Stimulated activated CD4-positive, alpha-beta T cell treated with anti-CD3 and anti-CD28 coated beads, TNF-alpha, amount 100 ng/mL, for 1 hour (primary cell): Measurements from ENCODE around the gene MON2.
"Not testable (repeated sequence)": the region's sequence is repeated elsewhere in the genome, so short reads cannot be mapped to it uniquely, and the experiment has no call there.

Experiments used
- DNase-seq, 3 donors: peaks; one replicate each; pipeline ENCODE4 v3.0.0-alpha.2; 2020; ENCODE audit warnings: low read depth in 3 of 3, low spot score in 1 of 3

The MON2 gene

DNA sequence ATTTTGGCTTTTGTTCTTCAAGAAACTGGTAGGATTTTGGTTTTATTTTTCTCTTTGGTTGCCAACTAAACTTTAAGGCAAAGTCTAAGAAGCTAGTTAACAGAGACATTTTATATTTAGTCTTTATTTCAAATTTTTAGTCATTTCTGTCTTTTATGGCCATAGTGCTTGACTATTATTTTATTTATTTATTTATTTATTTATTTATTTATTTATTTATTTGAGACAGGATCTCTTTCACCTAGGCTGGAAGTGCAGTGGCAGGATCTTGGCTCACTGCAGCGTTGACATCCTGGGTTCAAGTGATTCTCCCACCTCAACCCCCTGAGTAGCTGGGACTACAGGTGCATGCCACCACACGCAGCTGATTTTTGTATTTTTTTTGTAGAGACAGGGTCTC, 3.1 kb downstream of the MON2 start:
- DNase-seq, result no peak

DNA sequence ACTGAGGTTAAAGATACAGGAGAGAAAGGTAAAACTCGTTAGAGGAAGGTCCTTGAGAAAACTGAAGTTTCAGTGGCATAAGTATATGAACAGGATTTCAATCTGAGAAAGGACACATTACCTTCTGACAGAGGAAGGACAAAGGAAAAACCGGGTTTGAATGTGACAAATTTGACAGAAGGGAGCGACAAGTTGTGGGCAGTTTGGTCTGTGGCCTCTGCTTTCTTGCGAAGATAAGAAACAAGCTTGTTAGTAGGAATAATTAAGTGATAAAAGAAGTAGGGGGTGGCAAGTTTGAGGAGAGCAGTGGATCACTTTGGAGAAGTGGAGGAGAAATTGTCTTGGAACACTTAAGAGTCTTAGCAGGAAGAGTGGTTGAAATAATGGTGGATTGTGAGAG, 5.1 kb downstream of the MON2 start:
- no peak for DNase-seq

DNA sequence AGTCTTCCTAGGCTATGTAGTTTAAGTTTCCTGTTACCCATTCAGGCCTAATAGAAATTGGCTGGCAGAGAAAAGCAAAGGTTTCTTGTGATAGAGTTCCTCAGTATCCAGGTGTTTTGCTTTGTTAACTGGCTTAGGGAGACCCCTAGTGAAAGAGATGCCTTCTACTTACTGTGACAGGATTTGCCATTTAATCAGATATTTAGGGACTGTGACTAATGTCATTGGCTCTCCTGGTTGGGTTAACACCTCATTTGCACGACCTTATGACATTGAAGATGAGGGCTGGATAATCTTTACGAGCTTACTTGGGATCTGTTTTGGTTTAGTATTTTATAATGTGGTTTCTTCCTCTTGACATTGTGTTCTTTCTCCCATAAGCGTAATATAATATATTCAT, 5.8 kb downstream of the MON2 start:
- DNase-seq, result no peak

- DNase-seq, result no peak
These were observed 15.4 kb downstream of the MON2 start for GRCh38 chr12:62481843-62482540.

DNA sequence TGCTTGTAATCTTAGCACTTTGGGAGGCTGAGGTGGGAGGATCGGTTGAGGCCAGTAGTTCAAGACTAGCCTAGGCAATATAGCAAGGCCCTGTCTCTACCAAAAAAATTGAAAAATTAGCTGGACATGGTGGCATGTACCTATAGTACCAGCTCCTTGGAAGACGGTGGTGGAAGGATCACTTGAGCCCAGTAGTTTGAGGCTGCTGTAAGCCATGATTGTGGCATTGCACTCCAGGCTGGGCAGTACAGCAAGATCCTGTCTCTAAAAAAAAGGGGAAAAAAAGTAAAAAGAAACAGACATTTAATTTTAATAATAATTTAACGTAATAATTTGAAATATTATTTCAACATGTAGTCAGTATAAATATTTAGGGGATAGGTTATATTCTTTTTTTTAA, 16.1 kb downstream of the MON2 start:
- no peak for DNase-seq

- DNase-seq, result no peak
These were observed 17.6 kb downstream of the MON2 start for GRCh38 chr12:62484233-62484632.

- no peak for DNase-seq
These were observed 39.2 kb downstream of the MON2 start for GRCh38 chr12:62505786-62506185.

DNA sequence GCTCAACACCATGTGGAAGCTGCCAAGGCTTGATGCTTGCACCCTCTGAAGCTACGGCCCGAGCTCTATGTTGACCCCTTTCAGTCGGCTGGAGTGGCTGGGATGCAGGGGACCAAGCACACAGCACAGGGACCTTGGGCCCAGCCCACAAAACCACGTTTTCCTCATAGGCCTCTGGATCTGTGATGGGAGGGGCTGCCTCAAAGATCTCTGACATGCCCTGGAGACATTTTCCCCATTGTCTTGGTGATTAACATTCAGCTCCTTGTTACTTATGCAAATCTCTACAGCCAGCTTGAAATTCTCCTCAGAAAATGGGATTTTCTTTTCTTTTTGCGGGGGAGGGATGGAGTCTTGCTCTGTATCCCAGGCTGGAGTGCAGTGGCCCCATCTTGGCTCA, 46.3 kb downstream of the MON2 start:
- DNase-seq, result no peak

DNA sequence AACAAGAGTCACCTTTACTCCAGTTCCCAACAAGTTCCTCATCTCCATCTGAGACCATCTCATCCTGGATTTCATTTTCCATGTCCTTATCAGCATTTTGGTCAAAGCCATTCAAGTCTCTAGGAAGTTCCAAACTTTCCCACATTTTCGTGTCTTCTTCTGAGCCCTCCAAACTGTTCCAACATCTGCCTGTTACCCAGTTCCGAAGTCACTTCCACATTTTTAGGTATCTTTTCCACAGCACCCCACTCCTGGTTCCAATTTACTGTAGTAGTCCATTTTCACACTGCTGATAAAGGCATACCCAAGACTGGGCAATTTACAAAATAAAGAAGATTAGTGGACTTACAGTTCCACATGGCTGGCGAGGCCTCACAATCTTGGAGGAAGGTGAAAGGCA, 47.5 kb downstream of the MON2 start:
- not testable (repeated sequence) for DNase-seq

DNA sequence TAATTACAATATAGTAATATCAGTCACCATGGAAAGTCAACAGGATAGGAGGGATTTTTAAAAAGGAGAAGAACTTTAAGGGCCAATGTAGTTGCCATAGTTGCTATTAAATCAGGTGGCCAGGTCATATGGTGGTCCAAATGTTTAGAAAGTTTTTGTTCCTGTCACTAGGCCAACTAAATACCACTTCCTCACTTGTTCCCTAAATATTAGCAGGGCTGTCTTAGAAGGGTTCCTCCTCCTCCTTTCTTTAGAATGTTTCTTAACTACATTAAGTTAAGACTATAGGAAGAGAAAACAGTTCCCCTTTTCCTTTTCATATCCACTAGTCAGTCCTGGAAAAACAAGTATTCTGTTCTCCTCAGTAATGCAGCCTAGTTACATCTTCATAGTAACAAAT, 50.3 kb downstream of the MON2 start:
- no peak for DNase-seq

DNA sequence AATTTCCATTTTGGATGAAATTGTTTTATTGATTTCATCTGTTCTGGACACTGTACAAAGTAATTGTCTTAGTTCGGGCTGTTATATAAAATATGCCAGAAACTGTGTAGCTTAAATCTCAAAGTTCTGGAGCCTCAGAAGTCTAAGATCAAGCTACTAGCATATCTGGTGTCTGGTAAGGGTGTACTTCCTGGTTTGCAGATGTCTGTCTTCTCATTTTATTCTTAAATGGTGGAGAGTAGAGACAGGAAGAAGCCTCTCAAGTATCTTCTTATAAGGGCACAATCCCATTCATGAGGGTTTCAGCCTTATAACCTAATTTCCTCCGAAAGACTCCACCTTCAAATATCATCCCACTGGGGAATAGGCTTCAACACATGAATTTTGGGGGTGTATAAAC, 51.3 kb downstream of the MON2 start:
- DNase-seq, result no peak

DNA sequence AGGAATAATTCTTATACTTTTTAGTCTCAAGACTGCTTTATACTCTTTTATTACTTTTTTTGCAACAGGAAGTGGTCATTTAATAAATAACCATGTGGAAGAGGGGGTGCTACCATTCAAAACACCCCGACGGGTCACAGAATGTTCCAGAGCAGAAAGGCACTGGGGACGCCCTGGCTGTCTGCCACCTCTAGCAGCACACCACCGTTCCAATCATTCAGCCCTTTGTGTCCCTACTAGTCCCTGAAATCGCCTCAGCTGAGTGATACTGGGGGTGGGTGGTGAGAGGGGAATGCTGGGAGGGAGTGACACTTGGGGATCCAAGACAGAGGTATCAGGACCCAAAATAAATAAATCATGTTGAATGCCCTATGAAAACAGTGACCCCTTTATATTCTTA, 52.4 kb downstream of the MON2 start:
- no peak for DNase-seq

DNA sequence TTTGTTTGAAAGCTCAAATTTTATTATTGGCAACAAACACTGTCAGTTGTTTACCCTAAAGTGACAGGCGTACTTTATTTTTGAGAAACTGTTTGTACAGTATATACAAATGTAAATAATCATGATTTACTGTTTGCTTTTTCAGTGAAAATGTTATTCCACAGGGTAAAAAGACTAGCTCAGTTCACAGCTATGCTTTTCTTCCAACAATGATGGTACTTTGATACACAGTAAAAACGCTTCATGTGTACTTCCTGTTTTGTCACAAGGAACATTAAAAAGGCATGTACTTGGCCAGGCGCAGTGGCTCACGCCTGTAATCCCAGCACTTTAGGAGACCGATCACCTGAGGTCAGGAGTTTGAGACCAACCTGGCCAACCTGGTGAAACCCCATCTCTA, 53.7 kb downstream of the MON2 start:
- no peak for DNase-seq

DNA sequence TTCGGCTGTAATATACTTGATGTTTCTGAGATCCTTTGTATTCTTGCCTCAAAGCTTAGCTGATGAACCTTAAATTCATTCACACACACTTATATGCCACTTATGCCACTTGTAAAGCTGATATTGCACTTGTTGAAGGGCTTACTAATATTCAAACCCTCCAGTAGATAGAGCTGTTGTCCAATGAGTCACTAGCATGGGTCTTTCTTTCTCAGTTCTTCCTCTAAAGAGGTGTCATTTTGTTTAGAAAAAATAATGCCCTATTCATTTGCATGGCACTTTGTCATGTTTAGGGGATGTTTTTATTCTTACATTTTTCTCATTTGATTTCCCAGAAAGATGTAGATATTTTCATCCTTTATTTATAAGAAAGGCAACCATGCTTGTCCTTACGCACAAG, 56.4 kb downstream of the MON2 start:
- DNase-seq, result no peak

DNA sequence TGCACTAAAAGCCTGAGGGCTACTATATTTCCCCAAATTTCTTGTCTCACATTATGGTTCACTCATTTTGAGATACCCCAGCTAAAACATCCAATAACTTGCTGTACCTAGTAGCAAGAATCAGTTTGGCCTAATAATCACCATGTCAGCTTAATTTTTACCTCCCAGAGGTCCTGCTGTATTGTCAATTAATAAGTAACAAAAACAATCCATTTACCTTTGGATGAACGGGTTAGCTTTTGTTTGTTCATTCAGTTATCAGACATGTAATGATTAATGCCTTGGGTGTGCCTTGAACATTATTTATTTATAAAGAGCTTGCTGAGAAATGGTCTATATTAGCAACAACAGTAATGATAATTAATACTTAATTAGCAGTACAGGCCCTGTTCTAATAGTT, 57.0 kb downstream of the MON2 start:
- DNase-seq, result no peak

DNA sequence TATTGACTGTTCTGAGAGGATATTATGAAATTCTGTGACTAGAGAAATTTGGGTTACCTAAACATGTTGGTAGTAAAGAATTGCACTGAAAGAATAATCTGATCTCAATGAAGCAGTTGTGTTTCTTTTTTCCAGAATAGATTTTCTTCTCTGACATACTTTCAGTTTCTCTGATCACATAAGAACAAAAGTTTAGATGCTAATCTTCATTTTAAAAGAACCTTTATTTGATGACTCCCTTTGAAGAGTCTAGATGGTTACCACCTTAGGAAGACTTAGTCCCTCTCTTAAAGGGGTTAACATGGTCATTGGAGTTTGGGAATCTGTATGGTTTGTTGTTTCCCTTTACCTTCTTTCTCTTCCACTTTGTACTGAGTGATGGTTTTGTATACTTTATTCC, 58.6 kb downstream of the MON2 start:
- no peak for DNase-seq

DNA sequence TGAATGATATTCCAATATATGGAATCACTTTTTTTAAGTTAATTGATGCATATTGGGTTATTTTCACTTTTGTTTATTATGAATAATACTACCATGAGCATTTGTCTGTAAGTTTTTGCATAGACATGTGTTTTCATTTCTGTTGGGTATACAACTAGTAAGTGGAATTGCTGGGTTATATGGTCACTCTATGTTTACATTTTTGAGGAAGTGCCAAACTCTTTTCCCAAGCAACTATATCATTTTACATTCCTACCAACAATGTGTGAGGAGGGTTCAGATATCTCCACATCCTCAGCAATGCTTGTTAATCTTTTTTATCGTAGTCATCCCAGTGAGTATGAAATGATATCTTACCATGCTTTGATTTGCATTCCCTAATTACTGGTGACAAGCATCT, 64.0 kb downstream of the MON2 start:
- DNase-seq, result no peak

GRCh38 chr12:62532333-62532732, 65.7 kb downstream of the MON2 start:
- no peak for DNase-seq

- no peak for DNase-seq
These were observed 66.6 kb downstream of the MON2 start for GRCh38 chr12:62533087-62533754.

DNA sequence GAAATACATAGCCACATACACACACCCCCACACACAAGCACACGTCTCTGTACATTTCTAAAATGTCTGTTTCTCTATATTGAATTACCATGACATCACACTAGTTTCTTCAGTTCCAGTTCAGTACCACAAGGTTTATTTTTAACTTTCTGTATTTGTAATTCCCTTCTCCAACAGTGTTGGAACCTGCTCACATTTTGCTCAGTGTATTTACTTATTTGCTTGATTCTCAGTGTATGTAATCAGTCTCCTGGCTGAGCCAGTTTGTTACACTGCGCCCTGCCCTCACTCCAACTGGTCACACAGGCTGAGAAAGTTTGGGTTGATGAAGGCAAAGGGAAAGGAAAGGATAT, 67.1 kb downstream of the MON2 start:
- DNase-seq, result no peak

GRCh38 chr12:62536546-62536945, 69.9 kb downstream of the MON2 start:
- no peak for DNase-seq

DNA sequence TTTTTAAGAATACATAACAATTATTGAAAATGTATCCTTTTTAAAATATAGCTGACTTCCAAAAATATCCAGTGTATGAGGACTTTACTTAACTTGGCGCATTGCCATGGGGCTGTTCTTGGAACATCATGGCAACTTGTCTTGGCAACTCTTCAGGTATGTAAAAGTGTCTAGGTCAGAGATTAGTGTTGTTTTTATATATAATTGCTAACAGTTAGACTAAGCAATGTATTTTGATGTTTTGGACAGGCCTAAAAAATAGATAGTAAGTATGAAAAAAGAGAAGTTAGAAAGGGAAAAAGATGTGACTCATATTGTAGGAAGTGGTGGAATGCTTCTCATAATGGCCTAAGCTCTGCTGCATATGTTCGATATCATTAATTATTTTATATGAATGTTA, 70.9 kb downstream of the MON2 start:
- no peak for DNase-seq

GRCh38 chr12:62540354-62540753, 73.7 kb downstream of the MON2 start:
- no peak for DNase-seq
